ENCODE measurements around the gene ANKK1. TPM values are rescaled to one million over a fixed set of nuclear protein-coding genes. Genes with fewer than 3 reads are reported as not detected.

ANKK1 gene
- total and polyA plus RNA-seq, 7 donors = 0.45 to 0.54 TPM; not detected in 5

DNA sequence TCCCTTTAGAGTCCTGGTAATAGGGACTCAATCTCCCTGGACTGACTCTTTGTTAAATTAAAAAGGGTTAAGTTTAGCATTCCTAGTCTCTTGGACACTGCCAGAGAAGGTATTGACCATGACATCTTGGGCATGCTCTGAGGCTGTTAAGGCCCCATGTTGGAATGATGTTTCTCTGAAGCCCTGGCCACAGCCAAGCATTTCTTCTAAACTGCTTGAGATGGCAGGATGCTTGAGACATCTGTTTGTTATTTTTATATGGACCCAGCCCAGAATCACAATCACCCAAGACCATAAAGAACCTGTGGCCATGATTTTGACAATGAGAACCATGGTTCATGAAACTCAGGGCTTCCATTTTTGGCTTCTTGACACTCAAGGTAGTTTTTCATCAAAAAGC is 5.5 kb upstream of the ANKK1 start:
- Histone ChIP-seq H3K27me3 (peaks cover 0 to 8% (median 5%) of the 10 kb centered on the region in 3 donors), H3K9me3 (no peaks in the 10 kb centered on the region), H3K36me3 (no peaks in the 10 kb centered on the region), H3K4me1 (no peaks in the 10 kb centered on the region), H3K4me3 (no peak overlapping the region), H3K27ac (no peak overlapping the region)
- no peak for TF ChIP-seq POLR2A (IDR thresholded peaks at IDR 0.05)
- TF ChIP-seq EP300 (IDR thresholded peaks at IDR 0.05) = no peak
- intact Hi-C loops (cut with DNase I) = no loop called here
- no peak for DNase-seq

DNA sequence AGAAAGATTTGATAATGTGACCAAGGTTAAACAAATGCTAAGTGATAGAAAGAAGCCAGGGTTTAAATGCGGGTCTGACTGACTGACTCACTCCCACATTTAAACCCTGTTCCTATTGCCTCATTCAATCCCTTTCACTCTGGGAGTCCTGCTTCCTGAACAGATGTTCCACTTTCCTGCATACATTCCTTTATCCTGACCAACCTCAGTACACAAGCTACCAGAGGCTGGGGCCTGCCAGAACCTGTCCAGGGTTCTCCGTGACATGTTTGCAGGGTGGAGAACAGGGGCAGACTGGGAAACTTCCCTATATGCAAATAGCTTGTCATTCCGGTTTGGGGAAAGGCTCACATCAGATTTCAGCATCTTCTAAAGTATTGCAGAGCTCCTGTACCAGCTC is 3.0 kb upstream of the ANKK1 start:
- Histone ChIP-seq H3K9me3 (no peaks in the 10 kb centered on the region), H3K27me3 (peaks cover 8 to 30% (median 20%) of the 10 kb centered on the region in 3 donors), H3K4me3 (no peak overlapping the region), H3K27ac (no peak overlapping the region), H3K36me3 (no peaks in the 10 kb centered on the region), H3K4me1 (peaks cover 0 to 8% (median 6%) of the 10 kb centered on the region in 4 donors)
- intact Hi-C loops (cut with DNase I) = no loop called here
- no peak for DNase-seq
- 71 to 78% methylated on average over 3 of the region's 3 CpGs for WGBS, 2 donors
- TF ChIP-seq POLR2A (IDR thresholded peaks at IDR 0.05) (no peak), EP300 (IDR thresholded peaks at IDR 0.05) (no peak), POLR2AphosphoS5 (IDR thresholded peaks at IDR 0.05) (no peak)
- TF ChIP-seq, protein P1, sequence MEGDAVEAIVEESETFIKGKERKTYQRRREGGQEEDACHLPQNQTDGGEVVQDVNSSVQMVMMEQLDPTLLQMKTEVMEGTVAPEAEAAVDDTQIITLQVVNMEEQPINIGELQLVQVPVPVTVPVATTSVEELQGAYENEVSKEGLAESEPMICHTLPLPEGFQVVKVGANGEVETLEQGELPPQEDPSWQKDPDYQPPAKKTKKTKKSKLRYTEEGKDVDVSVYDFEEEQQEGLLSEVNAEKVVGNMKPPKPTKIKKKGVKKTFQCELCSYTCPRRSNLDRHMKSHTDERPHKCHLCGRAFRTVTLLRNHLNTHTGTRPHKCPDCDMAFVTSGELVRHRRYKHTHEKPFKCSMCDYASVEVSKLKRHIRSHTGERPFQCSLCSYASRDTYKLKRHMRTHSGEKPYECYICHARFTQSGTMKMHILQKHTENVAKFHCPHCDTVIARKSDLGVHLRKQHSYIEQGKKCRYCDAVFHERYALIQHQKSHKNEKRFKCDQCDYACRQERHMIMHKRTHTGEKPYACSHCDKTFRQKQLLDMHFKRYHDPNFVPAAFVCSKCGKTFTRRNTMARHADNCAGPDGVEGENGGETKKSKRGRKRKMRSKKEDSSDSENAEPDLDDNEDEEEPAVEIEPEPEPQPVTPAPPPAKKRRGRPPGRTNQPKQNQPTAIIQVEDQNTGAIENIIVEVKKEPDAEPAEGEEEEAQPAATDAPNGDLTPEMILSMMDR (IDR thresholded peaks at IDR 0.05) = no peak

DNA sequence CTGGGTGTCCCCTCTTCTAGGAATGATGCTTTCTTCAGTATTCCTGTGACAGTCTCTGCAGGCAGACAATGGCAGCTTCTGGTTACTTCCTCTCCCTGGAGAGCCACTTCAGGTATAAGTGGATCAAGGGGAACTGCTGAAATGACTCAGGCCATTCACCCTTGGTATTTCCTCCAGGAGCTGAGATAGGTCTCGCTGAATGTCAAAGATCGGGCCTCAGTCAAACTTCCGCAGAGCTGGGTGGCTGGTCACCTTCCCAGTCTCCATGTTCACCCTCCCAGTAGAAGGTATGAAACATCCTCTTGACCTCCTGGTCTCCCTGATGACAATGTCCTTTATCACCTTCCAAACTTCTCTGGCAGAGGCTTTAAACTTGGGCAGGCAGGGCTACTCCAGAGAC is 1.8 kb upstream of the ANKK1 start:
- Histone ChIP-seq H3K9me3 (no peaks in the 10 kb centered on the region), H3K4me3 (no peak overlapping the region), H3K27me3 (peaks cover 8 to 33% (median 20%) of the 10 kb centered on the region in 3 donors), H3K36me3 (no peaks in the 10 kb centered on the region), H3K4me1 (peaks cover 0 to 8% (median 6%) of the 10 kb centered on the region in 4 donors), H3K27ac (no peak overlapping the region)
- 91 to 96% methylated on average over 3 of the region's 3 CpGs for WGBS, 2 donors
- intact Hi-C loops (cut with DNase I) = no loop called here
- TF ChIP-seq POLR2A (IDR thresholded peaks at IDR 0.05) (no peak), POLR2AphosphoS5 (IDR thresholded peaks at IDR 0.05) (no peak), EP300 (IDR thresholded peaks at IDR 0.05) (no peak)
- TF ChIP-seq, protein P1 (IDR thresholded peaks at IDR 0.05) = no peak
- DNase-seq = no peak

DNA sequence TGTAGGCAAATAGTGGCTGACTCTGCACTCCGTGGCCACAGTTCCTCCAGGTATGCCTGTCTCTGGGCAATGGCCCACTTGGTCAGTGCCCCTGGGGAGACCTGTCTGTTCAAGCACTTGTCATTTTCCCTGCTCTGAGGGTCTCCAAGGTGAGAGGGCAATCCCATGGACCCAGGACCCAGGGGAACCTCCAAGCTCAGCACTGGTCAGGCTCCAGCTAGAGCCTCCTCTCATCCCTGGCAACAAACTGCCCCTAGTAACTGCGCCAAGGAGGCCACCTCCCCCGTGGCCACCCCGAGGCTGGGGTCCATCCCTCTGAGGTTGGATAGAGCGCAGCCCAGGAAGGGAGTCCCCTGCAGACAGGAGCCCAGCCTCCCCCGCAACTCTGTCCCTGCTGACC is 713 bp upstream of the ANKK1 start:
- intact Hi-C loops (cut with DNase I) = no loop called here

DNA sequence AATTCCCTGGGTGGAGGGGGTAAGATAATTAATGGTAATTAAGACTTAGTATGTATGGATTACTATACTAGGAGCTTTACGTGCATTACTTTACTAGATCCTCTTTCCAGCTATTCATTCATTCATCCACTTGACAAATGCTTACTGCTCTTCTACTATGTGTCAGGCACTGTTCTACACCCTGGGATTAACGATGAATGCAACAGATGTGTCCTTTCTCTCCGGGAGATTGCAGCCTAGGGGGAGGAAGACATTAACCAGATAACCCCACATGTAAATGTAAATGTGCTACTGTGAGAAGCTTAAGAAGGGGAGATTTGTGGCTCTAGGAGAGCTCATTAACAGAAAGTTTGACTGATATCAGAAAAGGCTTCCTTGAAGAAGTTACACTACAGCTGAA is 1.7 kb downstream of the ANKK1 start:
- Histone ChIP-seq H3K4me3 (no peak overlapping the region), H3K36me3 (no peaks in the 10 kb centered on the region), H3K9me3 (no peaks in the 10 kb centered on the region), H3K27me3 (peaks cover 8 to 33% (median 20%) of the 10 kb centered on the region in 3 donors), H3K4me1 (peaks cover 0 to 8% (median 6%) of the 10 kb centered on the region in 4 donors), H3K27ac (no peak overlapping the region)
- intact Hi-C loops (cut with DNase I) = no loop called here
- 60 to 83% methylated on average over 3 of the region's 3 CpGs for WGBS, 2 donors
- no peak for DNase-seq
- TF ChIP-seq EP300 (IDR thresholded peaks at IDR 0.05) (no peak), POLR2A (IDR thresholded peaks at IDR 0.05) (no peak)

More for the DNA sequence above, 713 bp upstream of the ANKK1 start:
- H3K36me3 ChIP-seq = no peaks in the 10 kb centered on the region
- H3K27me3 ChIP-seq = peaks cover 8 to 33% (median 20%) of the 10 kb centered on the region in 3 donors
- no peaks in the 10 kb centered on the region for H3K9me3 ChIP-seq
- H3K27ac ChIP-seq = no peak overlapping the region
- 81% methylated on average over 6 of the region's 6 CpGs for WGBS, 2 donors
- no peak for TF ChIP-seq EP300 (IDR thresholded peaks at IDR 0.05)
- no peak for TF ChIP-seq POLR2AphosphoS5 (IDR thresholded peaks at IDR 0.05)
- TF ChIP-seq, protein P1 (IDR thresholded peaks at IDR 0.05) = no peak
- TF ChIP-seq POLR2A (IDR thresholded peaks at IDR 0.05) = no peak
- no peak for DNase-seq
- H3K4me3 ChIP-seq = no peak overlapping the region
- peaks cover 0 to 8% (median 6%) of the 10 kb centered on the region in 4 donors for H3K4me1 ChIP-seq
